HG03469 (cell line): ENCODE results near the gene PRAC2.

Experiments
- ATAC-seq: cut with Tn5 transposase; IDR thresholded peaks from one replicate; pipeline ENCODE4 v1.9.1; 2021; ENCODE audit warnings: mild to moderate bottlenecking, moderate library complexity, moderate number of reproducible peaks; ENCODE audit not compliant: unreplicated experiment

PRAC2 gene

DNA sequence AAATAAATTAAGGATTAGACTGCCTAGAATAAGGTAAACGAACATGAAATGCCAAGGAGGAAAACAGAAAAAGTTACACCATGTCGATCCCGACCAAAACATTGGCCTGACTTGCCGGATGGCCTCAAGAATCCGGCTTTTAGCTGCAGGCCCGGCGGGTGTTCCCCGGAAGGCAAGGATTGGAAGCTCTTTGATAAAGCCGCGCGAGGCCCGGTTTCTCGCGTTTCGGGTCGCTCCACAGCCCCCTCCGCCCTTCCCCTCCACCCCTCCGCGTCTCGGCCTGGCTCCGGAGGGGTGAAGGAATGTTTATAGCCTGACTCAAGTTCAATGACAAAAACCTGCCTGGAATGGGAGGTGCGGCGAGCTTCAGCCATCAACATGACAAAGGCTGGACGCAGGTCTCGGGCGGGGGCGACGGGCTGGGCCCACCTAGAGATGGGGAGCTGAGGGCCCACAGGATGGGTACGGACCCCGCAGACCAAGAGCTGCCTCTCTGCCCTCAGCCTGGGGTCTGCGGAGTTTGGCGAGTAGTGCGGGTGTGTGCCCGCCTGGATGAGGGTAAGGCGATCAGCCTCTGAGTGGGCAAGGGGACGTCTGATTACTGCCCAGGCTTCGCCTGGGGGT lies 3.2 kb upstream of the PRAC2 start:
- no peak for ATAC-seq

DNA sequence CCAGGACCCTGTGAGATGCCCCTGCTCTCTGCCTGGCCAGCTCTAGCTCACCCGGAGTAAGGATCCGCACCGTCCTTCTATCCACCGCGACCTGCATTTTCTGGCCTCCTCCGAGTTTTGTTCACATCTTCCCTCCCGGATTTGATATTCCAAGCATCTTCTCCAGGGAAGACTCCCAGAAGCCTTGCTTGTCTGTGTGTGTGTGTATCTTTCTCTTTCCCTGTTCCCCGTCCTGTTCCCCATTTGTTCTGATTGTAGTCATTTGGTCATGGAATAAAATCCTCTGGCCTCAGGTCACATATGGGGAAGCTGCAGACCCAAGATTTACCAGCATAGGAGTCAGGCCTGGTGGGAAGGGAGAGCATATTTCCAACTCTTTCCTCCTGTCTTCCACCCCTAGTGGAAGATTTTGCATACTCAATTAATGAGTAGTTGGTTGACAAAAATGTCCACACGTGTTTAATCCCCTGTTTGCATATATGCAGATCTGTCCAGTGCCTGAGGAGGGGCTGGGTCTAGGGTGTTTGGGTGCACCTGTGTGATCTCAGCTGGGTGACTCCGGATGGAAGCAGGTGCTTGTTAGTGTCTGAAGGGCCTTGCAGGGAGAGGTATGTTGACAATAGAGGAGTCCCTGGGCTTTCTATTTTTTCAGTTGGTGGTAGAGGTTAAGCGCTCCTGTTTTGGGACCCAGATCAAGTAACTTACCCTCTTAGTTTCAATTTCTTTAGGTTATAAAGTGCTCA lies 2.5 kb upstream of the PRAC2 start:
- ATAC-seq: no peak

DNA sequence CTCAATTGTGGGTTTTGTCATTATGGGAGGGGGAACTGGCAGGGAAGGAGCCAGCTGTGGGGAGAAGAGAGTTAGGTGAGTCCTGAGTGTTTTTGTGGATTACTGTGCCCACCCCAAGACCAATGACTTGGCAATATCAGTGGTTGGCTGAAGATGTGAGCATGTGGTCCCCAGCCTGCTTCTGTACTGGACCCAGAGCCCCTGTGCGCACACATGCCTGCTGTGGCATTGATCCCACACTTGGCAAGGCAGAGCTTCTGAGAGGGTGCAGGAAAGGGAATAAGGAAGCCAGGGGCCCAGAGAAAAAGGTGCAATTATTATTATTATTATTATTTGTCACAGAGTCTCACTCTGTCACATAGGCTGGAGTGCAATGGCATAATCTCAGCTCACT lies 2.0 kb upstream of the PRAC2 start:
- ATAC-seq: no peak

DNA sequence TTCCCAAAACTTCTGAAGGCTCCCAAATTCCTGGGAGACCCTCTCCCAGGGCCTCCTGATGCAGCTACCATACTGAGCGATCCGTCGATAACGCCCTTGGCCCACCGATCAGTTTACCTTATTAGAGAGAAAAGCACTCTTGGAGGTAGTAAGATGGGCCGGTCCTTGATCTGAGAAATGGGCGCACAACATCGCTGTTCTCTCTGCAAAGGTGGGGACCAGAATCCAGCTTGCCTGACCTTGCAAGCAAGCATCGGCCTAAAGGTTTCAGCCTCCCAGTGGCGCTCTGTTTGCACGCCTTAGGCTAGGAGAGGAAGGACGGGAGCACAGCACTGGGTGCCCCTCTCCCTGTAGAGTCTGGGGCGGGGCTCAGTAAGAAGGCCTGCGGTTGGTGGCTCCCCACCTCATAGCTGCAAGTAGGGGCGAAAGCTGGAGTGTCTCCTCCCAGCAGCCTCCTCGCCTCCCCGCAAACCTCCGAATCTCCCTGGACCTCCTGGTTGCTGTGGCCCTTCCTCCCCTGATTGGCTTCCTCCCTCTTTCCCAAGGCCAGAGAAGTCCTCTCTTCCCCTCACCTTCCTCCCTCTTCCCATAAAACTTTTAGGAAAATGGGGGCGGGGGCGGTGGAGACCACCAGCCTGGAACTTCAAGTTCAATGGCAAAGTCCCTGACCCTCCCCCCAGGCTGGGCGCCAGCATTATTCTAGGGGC lies 631 bp upstream of the PRAC2 start, which contains the start of gene PRAC1:
Gene PRAC1, minus strand, starts transcription at position 318 of the 707 bp plus-strand sequence. Its CDS starts 126 bp downstream, at position 192.
- ATAC-seq: no peak

DNA sequence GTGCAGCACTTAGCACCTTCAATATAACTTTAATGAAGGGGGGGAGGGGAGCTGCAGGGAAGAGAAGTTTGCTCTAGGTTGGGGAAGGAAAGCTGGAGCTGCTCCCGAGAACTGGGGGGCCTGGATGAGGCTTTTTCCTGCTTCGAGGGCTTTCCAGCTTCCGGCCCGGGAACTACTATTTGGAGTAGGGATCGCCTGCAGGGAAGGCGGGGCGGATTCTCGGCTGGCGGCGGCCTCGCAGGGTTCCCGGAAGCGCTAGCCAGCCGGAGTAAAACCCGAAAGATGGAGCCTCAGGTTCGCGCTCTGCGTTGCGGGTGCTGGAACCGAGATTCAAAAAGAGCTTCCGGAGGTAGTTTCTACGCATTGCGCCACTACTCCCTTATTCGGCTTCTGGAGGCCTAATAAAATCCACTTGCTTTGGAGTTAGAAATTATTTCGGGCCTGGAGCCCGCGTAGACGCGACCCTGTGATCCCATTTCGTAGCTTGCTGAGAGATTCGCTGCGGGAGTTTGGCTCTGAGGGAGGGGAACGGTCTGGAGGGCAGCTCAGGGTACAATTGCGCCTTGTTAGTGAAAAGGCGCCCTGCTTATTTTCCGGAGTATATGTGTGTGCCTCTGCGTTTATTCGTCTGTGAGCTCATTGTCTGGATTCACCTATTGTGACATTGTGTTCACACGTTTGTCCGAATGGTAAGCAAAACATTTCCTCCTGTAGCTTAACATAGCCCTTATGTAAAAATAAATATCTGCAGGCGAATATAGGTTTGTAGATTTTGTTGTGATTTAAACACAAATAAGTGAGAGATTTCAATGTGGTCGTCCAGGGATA lies 652 bp downstream of the PRAC2 start:
- no peak for ATAC-seq

DNA sequence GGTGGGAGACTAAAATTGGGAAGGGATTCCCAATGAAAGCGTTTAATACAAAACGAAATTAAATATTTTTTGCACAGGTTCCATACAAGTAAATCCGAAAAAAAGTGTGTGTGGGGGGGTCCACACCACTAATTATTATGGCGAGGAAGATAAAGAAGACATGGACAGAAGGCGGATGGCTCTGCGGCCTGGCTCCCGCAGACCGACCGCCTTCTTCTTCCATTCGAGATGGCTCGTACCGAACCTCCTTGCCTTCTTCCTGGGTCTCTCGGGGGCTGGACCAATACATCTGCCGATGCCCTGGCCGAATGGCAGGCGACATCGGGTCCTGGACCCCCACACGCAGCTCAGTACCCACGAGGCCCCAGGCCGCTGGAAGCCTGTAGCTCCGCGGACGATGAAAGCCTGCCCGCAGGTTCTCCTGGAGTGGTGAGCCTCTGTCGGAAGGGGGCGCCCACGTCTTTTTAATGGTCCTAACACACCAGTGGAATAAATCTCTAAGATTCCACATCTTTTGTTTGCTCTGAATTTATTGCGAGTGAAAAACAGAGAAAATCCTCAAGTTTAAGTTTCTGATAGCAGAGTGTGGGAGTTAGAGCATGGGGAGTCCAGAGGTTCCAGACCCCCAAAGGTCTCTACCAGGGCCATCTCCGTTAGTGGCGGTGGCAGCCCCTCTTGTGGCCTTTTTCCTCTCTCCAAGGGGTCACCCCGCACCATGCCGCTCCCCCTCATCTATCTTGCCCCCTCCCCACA lies 1.4 kb downstream of the PRAC2 start:
- no peak for ATAC-seq

DNA sequence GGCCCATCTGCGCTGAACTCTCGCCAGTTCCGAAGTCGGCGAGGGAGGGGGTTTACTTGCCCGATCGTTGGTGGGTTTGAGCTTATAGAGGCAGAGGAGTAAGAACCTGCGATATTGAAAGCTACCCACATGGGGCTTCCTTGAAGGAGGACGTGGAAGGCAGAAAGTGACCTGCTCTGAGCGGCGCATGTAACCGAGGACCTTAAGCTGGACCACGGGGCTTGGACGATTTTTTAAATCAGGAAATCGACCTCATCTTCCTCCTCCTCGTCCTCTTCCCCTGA lies 2.0 kb downstream of the PRAC2 start:
- ATAC-seq: no peak

DNA sequence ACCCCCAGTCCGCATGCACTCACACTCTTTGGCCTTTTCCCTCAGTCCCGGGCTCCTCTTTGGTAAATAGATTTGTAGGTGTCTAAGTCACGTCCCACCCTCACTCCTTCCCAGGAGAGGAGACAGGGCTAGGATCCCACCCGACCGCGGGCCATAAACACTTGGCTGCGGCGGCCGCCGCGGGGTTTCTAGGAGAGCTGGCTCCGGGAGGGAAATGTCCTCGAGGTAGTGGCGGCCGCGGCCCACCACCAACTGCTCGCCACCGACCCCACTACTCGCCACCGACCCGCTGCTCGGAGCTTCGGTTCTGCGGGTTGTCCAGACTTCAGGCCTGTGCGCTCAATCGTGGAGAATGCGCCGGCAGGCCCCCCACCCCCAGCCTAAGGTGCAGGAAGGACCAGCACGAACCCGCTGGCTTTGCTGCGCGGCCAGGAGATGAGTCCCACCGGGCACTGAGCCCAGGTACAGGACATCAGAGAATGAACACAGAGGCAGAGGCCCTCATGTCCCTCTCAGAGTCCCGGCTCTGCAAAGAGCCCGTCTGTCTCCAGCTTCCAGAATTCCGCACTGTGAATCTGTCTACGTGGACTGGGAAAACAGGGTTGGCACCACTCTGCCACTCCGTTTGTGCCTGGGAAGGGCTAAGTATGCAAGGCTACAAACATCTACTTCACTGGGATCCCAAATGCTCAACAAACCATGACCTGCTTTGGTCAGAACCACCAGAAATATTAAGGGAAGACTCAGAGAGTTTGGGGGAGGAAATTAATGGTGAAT lies 2.5 kb downstream of the PRAC2 start:
- no peak for ATAC-seq

DNA sequence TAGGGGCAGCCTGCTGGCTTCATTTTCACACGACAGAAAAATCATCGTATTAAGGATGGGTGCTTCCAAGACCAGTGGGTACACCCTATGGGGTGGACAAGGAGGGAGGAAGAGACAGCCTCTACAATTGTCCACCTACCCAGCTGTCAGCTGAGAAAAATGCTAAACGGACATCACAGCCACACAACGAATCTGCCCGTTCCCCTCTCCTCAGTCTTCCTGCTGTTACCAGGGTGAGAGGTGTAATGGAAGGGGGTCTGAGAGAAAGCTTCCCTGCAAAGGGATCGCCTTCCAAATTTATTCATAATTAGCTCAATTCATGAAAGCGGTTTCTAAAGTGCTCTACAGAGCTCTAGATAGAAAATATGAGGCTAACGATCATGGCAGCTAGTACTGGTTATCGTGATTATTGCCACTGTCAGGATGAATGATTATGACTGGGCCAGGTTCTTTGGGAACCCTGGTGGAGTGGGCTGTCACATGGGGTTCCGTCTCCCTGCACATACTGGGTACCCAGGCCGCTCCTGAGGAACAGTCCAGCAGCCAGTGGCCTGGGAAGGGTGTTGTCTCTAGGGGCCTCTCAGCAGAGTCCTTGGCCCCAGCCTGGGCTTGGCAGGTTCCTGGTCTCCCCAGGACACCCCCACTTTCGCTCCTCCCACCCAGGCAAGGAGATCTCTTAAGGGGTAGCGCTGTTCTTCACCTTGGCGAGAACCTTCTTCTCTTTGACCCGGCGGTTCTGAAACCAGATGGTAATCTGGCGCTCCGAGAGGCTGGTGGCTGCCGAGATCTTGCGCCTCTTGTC lies 3.3 kb downstream of the PRAC2 start:
- no peak for ATAC-seq

DNA sequence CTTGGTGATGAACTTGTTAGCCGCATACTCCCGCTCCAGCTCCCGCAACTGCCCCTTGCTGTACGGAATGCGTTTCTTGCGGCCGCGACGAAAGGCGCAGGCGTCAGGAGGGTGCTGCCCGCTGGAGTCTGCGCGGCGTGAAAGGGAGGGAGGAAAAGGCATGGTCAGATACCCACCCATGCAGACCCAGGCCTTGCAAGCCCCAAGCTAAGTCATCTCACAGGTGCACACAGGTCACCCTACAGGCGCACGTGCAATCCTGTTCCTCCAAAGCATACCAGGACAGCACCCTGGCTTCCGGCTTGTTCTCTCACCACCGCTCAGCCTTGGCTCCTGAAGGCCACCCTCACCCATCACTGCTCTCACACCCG lies 3.9 kb downstream of the PRAC2 start:
- no peak for ATAC-seq

DNA sequence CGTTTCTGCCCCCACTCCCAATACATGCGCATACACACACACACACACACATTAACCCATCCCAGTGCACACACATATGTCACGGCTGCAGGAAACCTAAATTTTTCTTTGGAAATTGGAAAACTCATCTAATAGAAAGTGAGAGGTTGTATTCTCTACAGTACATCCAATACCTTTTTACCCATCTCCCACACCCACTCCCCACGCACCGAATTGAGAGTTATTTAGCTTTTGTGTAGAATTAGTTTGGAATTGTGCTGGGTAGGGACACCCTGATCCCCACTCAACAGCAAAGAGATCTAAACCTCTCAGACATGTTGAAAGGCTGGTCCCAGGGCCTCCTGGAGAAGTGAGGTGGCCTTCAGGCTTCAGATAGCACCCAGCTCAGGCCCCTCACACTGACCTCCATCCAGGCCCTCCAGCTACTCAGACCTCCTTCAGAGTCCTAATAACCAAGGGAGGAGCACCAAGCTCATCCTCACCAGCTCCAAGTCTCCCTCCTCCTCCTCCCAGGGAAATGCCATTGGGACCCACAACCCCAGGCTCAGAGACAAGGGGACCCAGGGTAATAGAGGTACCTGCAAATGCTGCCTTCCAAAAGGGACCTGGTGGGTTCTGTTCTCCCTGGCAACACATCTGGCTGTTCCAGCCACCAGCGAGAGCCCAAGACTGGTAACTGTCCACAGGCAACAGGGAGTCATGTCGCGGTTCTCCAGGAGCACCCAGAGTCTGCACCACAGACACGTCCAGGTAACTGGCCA lies 4.6 kb downstream of the PRAC2 start:
- ATAC-seq: no peak

DNA sequence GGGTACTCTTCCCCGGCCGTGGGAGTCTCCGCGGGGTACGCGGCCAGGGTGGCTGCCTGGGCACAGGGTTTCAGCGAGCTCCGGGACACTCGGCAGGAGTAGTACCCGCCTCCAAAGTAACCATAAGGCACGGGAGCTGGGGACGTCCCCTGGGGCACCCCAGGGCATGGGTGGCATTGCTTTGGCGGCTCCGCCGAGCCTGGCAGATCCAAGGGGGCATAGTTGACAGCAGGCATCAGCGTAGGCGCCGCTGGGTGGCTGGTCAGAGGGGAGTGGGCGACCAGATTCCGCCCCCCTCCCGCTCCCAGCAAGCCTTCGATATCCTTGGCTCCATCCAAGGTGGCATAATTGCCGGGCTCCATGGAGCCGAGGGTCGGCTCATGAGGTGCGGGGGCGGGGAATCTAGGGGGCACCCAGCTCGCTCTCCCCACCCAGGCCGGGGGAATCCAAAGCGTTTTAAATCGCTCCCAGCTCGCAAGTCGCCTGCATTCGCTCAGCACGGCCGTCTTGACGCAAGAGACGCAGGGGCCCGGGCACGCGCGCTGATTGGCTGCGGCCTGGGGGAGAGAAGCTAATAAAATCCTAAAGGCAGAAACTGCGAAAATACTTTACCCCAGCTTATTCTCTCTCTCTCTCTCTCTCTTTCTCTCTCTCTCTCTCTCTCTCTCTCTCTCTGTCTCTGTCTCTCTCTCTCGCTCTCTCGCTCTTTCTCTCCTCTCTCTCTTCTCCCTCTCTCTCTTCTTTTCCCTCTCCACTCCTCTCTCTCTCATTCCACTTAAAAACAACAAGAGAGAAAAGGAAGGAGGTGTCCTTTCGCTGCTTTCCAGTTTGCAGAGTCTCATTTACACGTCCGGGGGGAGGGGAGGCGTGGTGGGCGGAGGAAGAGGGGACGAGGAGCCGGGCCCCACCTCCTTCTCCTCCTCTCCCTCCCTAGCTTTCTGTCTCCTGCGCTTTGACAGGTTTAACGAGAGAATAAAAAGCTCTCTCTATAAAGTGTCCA lies 5.5 kb downstream of the PRAC2 start, which contains the start of gene HOXB13:
Gene HOXB13, minus strand, starts transcription at position 519 of the 1,000 bp plus-strand sequence. Its CDS starts 157 bp downstream, at position 362.
- ATAC-seq: no peak

DNA sequence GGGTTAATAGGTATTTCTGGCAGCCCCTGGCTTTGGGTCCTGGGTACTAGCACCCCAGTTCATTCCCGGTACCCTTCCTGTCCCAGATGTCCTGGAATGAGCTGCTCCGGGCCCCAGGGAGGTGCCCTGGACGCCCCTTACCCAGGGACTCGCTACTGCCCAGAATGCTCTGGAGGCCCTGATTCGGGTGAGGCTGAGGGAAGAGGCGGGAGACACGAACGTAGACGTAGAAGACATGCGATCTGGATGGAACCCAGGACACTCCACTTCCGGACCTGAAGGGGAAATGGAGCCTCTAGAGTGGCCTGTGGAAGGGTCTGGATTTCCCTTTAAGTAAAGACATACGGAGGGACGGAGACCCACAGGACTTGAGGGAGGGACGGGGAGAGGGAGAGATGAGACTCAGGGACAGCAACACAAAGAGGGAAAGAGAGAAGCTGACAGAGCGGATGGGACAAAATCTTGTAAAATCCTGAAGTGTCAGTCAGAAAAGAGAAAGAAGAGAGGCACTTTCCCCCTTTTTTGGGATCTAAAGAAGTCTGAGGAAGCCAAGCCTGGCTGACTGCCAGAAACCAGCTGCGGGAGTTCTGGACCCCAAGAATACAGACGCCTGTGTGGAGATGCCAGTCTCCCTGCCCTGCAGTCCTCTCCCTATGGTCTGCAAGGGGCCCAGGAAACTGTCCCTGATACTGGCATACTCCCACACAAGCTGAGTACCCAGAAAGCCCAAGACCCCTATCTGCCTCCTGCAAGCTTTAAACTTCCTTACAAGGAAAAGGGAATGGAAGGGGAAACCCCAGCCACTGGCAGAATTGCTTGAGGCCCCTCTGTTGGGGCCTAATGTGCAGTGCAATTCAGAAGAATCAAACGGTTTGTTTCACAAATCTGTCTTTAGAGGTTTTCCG lies 6.6 kb downstream of the PRAC2 start:
- no peak for ATAC-seq

DNA sequence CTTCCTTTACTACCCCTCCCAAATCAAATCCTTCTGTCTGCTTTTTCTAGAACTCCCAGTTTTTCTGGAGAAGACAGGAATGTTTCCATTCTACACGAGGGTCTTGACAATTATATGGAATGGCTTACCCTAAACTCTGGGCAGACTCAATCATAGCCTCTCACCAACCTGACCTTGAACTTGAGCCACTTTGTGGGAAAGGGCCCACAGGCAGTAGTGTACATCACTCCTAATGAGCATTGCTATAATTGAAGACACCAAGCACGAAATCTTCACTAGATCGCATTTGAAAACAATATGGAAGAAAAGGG lies 7.2 kb downstream of the PRAC2 start:
- no peak for ATAC-seq

DNA sequence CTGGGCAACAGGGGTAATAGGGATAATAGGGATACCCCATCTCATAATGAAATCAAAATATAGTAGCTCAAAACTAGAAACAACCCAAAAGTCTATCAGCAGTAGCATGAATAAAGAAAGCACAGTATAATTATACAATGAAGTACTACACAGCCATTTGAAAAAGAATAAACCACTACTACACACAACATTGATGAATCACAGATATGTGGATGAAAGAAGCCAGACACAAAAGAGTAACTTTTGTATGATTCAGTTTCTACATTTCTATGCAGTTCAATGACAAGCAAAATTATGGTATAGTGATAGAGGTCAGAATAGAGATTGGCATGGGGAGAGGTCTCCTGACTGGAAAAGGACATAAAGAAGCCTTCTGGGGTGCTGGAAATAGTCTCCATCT lies 8.4 kb downstream of the PRAC2 start:
- ATAC-seq: no peak
